ENCODE measurements around the gene ELF5. TPM values are rescaled to one million over a fixed set of nuclear protein-coding genes. Genes with fewer than 3 reads are reported as not detected.

The ELF5 gene
- total RNA-seq, 1 donor from 2014 or later, result not detected

DNA sequence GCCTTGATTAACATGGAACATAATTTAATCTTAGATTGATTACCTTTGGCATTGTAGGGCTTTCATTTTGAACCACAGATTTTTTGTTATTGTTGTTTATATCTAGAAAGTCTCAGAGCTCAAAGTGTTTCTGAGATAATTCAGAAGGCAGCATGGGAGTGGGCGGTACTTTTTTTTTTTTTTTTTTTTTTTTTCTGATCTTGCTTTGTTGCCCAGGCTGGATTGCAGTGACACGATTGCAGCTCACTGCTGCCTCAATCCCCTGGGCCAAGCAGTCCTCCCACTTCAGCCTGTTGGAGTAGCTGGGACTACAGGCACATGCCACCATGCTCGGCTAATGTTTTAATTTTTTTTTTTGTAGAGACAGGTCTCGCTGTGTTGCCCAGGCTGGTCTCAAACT lies 53.3 kb downstream of the ELF5 start:
- TF ChIP-seq CTCF (IDR thresholded peaks at IDR 0.05), result no peak
- Histone ChIP-seq H3K36me3 (peaks cover 59 to 82% of the 10 kb centered on the region in 2 donors), H3K9me3 (no peaks in the 10 kb centered on the region), H3K27me3 (no peaks in the 10 kb centered on the region), H3K27ac (no peak overlapping the region), H3K4me3 (no peak overlapping the region), H3K4me1 (no peaks in the 10 kb centered on the region)
- intact Hi-C loops (cut with DNase I), result no loop called here
- no peak for DNase-seq (ENCODE audit: low spot score in 2 of 2)

- intact Hi-C loops (cut with DNase I), result no loop called here
- H3K27me3 ChIP-seq, result no peaks in the 10 kb centered on the region
- no peak overlapping the region for H3K27ac ChIP-seq
- peaks cover 59 to 82% of the 10 kb centered on the region in 2 donors for H3K36me3 ChIP-seq
- no peak for DNase-seq (ENCODE audit: low spot score in 2 of 2)
- no peaks in the 10 kb centered on the region for H3K4me1 ChIP-seq
- H3K4me3 ChIP-seq, result no peak overlapping the region
- TF ChIP-seq CTCF (IDR thresholded peaks at IDR 0.05), result no peak
- H3K9me3 ChIP-seq, result no peaks in the 10 kb centered on the region
Measured at GRCh38 chr11:34459507-34460162, 54.0 kb downstream of the ELF5 start.

- Histone ChIP-seq H3K27ac (no peak overlapping the region), H3K9me3 (no peaks in the 10 kb centered on the region), H3K36me3 (peaks cover 59 to 82% of the 10 kb centered on the region in 2 donors), H3K4me3 (no peak overlapping the region), H3K4me1 (no peaks in the 10 kb centered on the region), H3K27me3 (no peaks in the 10 kb centered on the region)
- DNase-seq (ENCODE audit: low spot score in 2 of 2), result no peak
- no peak for TF ChIP-seq CTCF (IDR thresholded peaks at IDR 0.05)
- intact Hi-C loops (cut with DNase I), result no loop called here
Measured at GRCh38 chr11:34458525-34458924, 55.1 kb downstream of the ELF5 start.

GRCh38 chr11:34457607-34458006 lies 56.0 kb downstream of the ELF5 start:
- no peak overlapping the region for H3K27ac ChIP-seq
- H3K36me3 ChIP-seq, result peaks cover 60 to 82% of the 10 kb centered on the region in 2 donors
- H3K9me3 ChIP-seq, result no peaks in the 10 kb centered on the region
- no peaks in the 10 kb centered on the region for H3K27me3 ChIP-seq
- no peak overlapping the region for H3K4me3 ChIP-seq
- H3K4me1 ChIP-seq, result no peaks in the 10 kb centered on the region
- intact Hi-C loops (cut with DNase I), result no loop called here
- TF ChIP-seq CTCF (IDR thresholded peaks at IDR 0.05), result no peak
- no peak for DNase-seq (ENCODE audit: low spot score in 2 of 2)

DNA sequence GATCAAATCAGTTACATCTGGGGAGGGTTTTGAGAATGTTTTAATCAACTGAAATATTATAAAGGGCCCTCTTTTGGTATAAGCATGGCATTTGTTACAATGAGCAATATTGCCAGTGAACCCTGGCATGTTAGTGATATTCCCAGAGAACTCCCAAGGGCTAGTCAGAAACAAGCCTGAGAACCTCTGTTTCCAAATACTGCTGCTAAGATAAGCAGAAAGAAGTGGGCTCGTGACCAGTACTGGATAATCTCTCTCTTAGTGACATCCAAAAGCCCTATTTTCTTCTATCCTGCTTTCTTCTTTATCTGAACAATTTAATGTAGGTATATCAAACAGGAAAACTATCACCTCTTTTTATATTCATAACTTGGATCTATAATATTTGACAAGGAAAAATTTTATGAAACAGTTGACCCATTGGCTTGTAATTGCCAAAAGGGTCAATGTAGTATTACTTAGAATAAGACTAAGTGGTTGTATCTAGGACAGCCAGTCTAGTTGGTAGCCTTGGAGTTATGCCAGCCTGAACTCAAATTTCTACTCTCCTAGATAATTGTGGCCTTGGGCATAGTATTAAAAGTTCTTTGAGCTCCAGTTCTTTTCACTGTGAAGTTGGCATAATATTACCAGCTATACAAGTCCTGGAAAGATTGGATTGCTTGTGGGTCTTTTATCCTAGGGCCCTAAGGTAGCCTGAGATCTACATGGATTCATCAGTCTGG lies 59.1 kb downstream of the ELF5 start:
- intact Hi-C loops (cut with DNase I), result no loop called here
- peaks cover 63 to 93% of the 10 kb centered on the region in 2 donors for H3K36me3 ChIP-seq
- H3K27ac ChIP-seq, result no peak overlapping the region
- DNase-seq (ENCODE audit: low spot score in 2 of 2), result no peak
- H3K9me3 ChIP-seq, result no peaks in the 10 kb centered on the region
- no peaks in the 10 kb centered on the region for H3K27me3 ChIP-seq
- no peak overlapping the region for H3K4me3 ChIP-seq
- no peaks in the 10 kb centered on the region for H3K4me1 ChIP-seq
- TF ChIP-seq CTCF (IDR thresholded peaks at IDR 0.05), result no peak

Data from ascending aorta (tissue), 2 donors.